ENCODE data around the gene CD69.

DNA sequence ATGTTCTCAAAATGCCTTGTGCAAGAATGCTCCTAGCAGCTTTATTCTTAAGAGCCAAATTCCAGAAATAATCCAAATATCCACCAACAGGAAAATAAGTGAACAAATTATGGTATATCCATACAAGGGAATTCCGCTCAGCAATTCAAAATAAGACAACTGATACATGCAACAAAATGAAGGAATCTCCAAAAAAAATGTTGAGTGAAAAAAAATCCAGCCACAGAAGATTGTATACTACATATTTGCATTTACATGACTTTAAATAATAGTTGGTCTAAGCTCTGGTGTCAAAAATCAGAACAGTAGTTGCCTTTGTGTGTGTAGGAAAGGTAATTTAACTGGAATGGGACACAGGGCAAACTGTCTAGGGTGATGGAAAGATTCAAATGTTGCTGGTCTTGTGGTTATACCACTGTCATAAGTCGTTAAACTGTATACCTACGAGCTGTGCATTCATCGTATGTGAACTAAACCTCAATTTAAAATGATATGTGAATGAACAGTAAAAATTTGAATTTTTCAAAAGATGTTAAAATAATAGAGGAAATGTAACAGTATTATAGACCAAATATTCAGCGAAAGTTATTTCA, 3.2 kb downstream of the CD69 start:
- TF ChIP-seq EZH2 (IDR thresholded peaks at IDR 0.05; ENCODE audit: borderline replicate concordance, low read length) (no peak), CTCF (conservative IDR thresholded peaks at IDR 0.05 in 1 of 2, IDR thresholded peaks at IDR 0.05 in 1 of 2; ENCODE audit: extremely low read depth in 1 of 2, insufficient read depth in 1 of 2, low read depth in 1 of 2, low read length in 2 of 2) (no peak)
